HG02759 (cell line): ENCODE data around the gene PACSIN2.

Source experiments
- ATAC-seq: cut with Tn5 transposase; IDR thresholded peaks from one replicate; pipeline ENCODE4 v1.9.1; 2021; ENCODE audit warnings: mild to moderate bottlenecking, moderate library complexity; ENCODE audit not compliant: unreplicated experiment

PACSIN2 gene

DNA sequence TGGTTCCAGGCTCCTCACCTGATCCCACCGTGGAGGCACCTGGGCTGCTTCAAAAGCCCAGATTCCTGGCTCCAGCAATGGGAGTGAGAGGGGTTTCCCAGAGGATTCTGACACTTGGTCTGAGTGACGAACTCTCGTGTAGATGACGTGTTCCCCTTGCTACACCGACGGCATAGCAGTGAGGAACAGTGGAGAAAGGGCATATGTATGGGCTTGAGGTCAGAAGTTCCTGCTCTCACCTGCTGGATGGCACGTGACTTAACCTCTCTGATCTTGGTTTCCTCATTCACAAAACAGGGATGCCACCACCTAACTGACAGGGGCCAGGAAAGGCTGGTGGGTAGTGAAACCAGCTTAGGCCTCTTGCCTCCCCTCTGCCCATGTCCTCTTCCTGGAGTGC lies 127.8 kb downstream of the PACSIN2 start:
- ATAC-seq, result no peak

GRCh38 chr22:42885446-42885845 lies 129.5 kb downstream of the PACSIN2 start:
- no peak for ATAC-seq

DNA sequence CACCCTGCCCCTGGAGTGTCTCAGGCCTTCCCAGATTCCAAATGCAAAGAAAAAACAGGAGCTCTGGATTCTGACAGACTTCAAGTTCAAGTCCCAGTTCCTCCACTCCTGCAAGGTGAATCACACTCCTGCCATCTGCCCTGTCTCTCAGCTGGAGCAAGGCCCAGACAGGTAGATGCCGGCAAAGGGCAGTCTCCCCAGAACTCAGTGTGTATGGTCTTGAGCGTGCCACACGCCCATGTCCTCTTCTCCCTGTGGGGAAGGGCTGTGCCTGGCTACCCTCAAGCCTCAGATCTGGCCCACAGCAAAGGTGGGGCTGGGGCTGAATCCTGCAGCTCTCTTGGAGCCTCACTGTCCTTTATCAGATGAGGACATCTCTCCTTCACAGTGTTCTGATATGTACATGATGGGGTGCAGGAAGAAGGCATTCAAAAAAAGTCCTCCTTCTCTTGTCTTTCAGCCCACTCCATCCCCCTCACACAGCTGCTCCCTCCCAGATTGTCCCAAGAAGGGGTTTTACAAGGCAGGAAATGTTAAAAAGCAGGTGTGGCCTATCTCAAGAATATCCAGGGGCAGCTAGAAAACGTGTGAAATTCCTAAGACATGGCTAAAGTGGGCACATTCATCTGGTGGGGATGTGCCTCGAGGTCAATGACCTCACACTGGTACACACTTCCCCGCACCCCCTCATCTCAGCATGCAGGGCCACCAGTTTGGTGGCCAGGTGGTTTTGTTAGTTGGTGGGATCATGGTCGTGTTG lies 130.2 kb downstream of the PACSIN2 start:
- ATAC-seq, result no peak

- ATAC-seq, result no peak
These were observed 131.0 kb downstream of the PACSIN2 start for GRCh38 chr22:42883970-42884369.

GRCh38 chr22:42883121-42883520 lies 131.8 kb downstream of the PACSIN2 start:
- no peak for ATAC-seq

- ATAC-seq, result no peak
These were observed 132.8 kb downstream of the PACSIN2 start for GRCh38 chr22:42881982-42882656.

DNA sequence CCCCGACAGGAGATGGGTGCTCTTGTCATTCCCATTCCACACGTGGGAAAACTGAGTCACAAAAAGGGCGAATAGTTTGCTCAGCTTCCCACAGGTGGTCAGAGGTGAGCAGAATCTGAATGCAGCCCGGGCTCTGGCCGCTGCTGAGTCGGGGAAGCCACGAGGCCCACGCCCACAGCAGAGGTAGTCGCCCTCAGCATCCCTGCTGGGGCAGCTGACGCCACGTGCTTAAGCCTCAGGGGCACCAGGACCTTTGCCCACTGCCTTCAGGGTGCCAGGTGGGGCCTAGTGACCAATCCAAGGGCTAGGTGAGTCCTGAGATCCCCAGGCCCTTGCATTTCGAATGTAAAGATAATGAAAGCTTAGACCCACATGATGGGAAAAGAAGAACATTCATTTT lies 133.7 kb downstream of the PACSIN2 start:
- ATAC-seq, result no peak

GRCh38 chr22:42880815-42881214 lies 134.1 kb downstream of the PACSIN2 start:
- ATAC-seq, result no peak

- ATAC-seq, result no peak
These were observed 135.5 kb downstream of the PACSIN2 start for GRCh38 chr22:42879371-42880021.

- no peak for ATAC-seq
These were observed 136.2 kb downstream of the PACSIN2 start for GRCh38 chr22:42878561-42879305.

GRCh38 chr22:42877597-42878340 lies 137.2 kb downstream of the PACSIN2 start:
- ATAC-seq, result no peak

DNA sequence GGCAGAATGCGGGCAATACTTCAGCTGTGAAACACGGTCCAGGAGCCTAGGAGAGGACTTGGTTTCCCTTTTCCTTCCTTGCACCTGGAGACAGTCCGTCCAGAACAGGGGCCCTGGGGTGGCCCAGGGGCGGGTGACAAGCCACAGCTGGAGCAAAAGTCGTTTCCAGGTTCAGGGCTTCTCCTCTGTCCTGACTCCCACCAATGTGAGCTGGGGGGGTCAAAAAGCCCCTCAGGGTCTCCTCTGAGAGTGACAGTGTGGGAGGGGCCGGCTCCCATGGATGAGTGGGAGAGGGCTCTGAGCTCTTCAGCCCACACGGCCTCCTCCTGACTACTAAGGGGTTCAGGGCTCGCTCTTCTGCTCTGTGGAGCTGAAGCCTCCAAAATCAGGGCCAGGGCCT lies 137.8 kb downstream of the PACSIN2 start:
- ATAC-seq, result no peak

DNA sequence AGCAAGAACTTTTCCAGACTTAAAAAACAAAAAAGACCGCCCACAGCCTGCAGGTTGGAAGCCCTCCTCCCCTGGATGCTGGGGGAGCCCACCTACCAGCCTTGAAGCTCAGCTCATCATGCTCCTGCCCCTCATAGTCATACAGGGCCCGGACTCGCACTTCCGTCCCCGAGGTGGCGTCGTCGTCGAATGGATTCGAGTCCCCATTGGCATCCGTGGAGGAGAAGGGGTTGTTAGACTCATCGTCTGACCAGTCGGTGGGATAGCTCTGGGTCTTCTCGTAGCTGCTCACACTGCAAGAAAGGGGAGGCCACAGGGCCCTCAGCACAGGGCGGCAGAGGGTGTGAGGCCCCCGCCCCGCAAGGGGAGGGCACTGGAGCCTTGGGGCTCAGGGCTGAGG lies 138.9 kb downstream of the PACSIN2 start:
- no peak for ATAC-seq

- ATAC-seq, result no peak
These were observed 140.9 kb downstream of the PACSIN2 start for GRCh38 chr22:42874010-42874409.

DNA sequence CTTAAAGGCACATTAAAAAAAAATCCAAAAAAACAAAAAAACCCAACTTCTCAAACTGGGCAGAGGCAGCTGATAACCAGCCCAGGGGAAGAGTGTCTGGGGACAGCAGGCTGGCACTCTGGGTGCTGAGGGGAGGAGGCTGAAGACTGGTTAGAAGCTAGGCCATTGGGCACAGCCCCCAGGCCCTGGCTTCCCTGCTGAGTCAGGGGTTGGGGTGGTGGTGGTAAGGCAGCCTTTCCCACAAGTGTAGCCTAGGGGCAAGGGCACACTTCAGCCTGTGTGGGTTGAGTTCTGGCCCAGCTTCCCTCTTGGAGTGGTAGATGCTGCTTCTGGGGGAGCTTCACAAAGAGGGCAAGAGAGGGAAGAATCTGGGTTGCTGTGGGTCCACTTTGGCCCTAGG lies 141.6 kb downstream of the PACSIN2 start:
- no peak for ATAC-seq

DNA sequence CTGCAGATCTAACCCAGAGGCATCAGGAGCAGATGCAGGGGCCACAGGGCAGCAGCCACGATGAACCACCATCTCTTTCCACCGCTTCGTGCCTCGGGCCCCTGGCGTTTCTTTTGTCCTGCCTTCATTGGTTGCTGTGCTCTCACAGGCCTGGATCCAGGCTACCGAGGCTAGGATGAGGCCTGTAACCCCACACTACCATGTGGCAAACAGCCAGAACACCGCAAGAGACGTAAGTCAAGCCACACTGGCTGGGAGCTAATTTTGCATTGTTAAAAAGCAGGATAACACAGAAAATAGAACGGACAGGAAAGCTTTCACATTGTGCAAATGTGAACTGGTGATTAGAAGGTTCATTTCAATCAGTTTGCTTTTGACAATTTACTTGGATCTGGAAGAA lies 142.1 kb downstream of the PACSIN2 start:
- ATAC-seq, result no peak

DNA sequence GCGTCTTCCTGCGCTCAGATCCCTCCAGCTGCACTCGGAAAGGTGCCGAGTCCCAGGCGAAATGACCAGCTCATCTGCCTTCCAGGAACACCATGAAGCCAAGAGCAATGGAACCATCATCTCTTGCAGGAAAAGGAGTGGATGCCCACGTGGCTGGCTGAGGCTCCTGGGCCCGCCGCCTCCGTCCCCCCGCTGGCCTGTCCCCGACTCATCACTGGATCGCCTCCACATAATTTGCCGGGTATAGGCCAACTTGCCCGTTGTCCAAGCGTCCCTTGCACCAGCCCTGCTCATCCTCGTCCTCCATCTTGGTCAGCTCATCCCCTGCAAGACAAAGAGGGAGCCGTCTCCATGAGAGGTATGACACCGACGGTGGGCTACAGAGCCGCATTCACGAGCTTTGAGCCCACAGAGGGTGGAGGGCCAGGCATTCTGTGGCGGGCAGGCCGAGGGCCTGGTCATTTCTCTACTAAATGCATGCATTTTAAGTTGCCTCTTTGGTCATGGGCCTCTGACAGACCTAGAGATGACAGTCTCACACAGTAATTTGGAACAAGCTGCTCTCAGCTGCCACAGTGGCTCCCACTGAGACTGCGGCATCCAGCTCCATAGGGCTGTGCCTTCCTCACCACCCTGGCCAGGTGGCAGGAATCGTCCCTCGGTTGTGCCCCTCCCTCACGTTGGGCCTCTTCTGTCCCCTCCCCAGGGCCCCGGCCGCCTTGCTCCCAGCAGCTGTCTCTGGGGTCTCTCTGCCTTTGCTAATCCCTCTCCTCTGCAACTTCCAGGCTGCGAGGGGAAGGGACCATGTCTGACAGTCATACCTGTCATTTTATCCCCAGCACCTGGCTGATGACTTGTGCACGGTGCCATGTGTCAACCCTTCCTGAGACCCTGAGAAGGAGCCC lies 143.6 kb downstream of the PACSIN2 start:
- ATAC-seq, result no peak

GRCh38 chr22:42869888-42870480 lies 145.0 kb downstream of the PACSIN2 start:
- no peak for ATAC-seq

DNA sequence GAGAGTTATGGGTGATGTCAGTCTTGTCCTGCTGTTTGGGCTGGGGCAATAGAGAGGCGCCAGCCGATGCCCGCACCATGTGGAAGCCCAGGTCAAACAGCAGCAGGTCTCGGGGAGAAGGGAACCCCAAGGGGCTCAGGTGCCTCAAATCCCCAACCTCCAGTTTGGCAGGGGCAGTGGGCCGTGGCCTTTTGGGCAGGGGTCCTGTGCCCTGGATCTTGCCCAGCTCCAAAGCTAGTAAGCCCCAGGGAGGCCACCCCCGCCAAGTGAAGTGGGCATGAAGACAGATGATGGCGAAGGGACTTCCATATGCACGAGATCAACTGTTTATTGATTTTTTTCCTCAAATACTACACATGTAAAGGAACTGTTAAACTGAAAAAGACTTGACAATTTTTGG lies 145.5 kb downstream of the PACSIN2 start:
- no peak for ATAC-seq
